K562 (cell line): ENCODE measurements around the gene PMFBP1.

Experiments used
- BRD4 ChIP-seq: fragments of 200-600 bp; sonication (generic); IDR thresholded peaks from 2 replicates; pipeline ENCODE4 v1.6.1; 2017; ENCODE audit warnings: inconsistent platforms
- CBX2 ChIP-seq: fragments of 200-600 bp; sonication (generic); IDR thresholded peaks from one replicate; pipeline ENCODE4 v1.6.1; 2012; ENCODE audit warnings: mild to moderate bottlenecking, low read length, inconsistent platforms; ENCODE audit not compliant: insufficient read depth, poor library complexity, severe bottlenecking
- CTCF ChIP-seq, 3 experiments: IDR thresholded peaks in 2 of 3; conservative IDR thresholded peaks in 1 of 3; 2 replicates each; pipeline ENCODE4 v1.5.1; 2011 to 2012; ENCODE audit warnings: low read length in 3 of 3, mild to moderate bottlenecking in 3 of 3, control low read depth in 2 of 3, improper control_type of control experiment in 1 of 3, inconsistent platforms in 1 of 3, low read depth in 1 of 3, mixed read lengths in 1 of 3, moderate library complexity in 1 of 3; ENCODE audit not compliant: insufficient read depth in 2 of 3
- ETV5 ChIP-seq: sonication (generic); formaldehyde crosslinking; IDR thresholded peaks from 2 replicates; pipeline ENCODE4 v1.4.0; 2020; ENCODE audit warnings: low read depth, mild to moderate bottlenecking, missing genetic modification reagents
- EZH2 ChIP-seq: IDR thresholded peaks from 2 replicates; pipeline ENCODE4 v1.6.1; 2012; ENCODE audit warnings: low read depth, mild to moderate bottlenecking, inconsistent platforms, low read length, borderline replicate concordance
- HBP1 ChIP-seq: fragments of 450-650 bp; formaldehyde crosslinking; IDR thresholded peaks from 2 replicates; pipeline ENCODE4 v1.4.0; 2022; ENCODE audit warnings: missing genetic modification characterization
- KDM1A ChIP-seq, 2 experiments: fragments of 450-650 bp; IDR thresholded peaks; 2 replicates each; pipeline ENCODE4 v1.6.1; 2016; ENCODE audit warnings: mild to moderate bottlenecking in 2 of 2
- MAX ChIP-seq: sonication (generic); formaldehyde crosslinking; IDR thresholded peaks from 2 replicates; pipeline ENCODE4 v1.9.0; 2022; ENCODE audit warnings: mild to moderate bottlenecking, missing genetic modification reagents
- PHB2 ChIP-seq: fragments of 450-650 bp; IDR thresholded peaks from 2 replicates; pipeline ENCODE4 v1.6.1; 2017; ENCODE audit warnings: low read depth
- POLR2AphosphoS5 ChIP-seq: IDR thresholded peaks from 2 replicates; pipeline ENCODE4 v1.6.1; 2011; ENCODE audit warnings: mild to moderate bottlenecking, low read depth, low read length, moderate library complexity; ENCODE audit not compliant: control insufficient read depth, insufficient read depth
- TEAD4 ChIP-seq, 2 experiments: sonication (generic) in 1 of 2; formaldehyde crosslinking in 1 of 2; IDR thresholded peaks; 2 replicates each; pipeline versions ENCODE4 v1.6.1 to v1.8.0; 2012 to 2022; ENCODE audit warnings: borderline replicate concordance in 1 of 2, inconsistent platforms in 1 of 2, low read length in 1 of 2, mild to moderate bottlenecking in 1 of 2, missing genetic modification reagents in 1 of 2
- USF2 ChIP-seq: sonication (generic); formaldehyde crosslinking; IDR thresholded peaks from 2 replicates; pipeline ENCODE4 v1.5.0; 2020; ENCODE audit warnings: missing genetic modification reagents
- ZBTB34 ChIP-seq: fragments of 250-450 bp; sonication (Bioruptor Pico); IDR thresholded peaks from 2 replicates; pipeline ENCODE4 v1.8.0; 2021; ENCODE audit warnings: mild to moderate bottlenecking, moderate library complexity

- TF ChIP-seq USF2 (CRISPR knock-in tag) (peak; percentile 18; the same call in 1 of the 2 replicates), CBX2 (no peak), TEAD4 (IDR thresholded peaks at IDR 0.05; ENCODE audit: low read length) (no peak), TEAD4 (CRISPR knock-in tag; IDR thresholded peaks at IDR 0.05; ENCODE audit: borderline replicate concordance) (no peak), BRD4 (no peak), EZH2 (no peak), CTCF (IDR thresholded peaks at IDR 0.05 in 2 of 3, conservative IDR thresholded peaks at IDR 0.05 in 1 of 3; ENCODE audit: insufficient read depth in 2 of 3, low read depth in 1 of 3, low read length in 3 of 3) (no peak), POLR2AphosphoS5 (no peak), HBP1 (no peak), MAX (CRISPR knock-in tag) (peak; percentile 67), ETV5 (CRISPR knock-in tag) (no peak), ZBTB34 (CRISPR knock-in tag) (no peak), PHB2 (no peak), KDM1A (IDR thresholded peaks at IDR 0.05) (no peak)
These were observed 60.1 kb downstream of the PMFBP1 start for GRCh38 chr16:72111657-72112451.
